Mucosa of rectum (tissue), 2 donors: Measurements from ENCODE around the gene TWIST1.

Source experiments
- H3K27ac ChIP-seq, 2 donors: one replicate each; pipeline ENCODE4 v1.7.0; 2013; ENCODE audit warnings: inconsistent platforms in 2 of 2, low read depth in 2 of 2, low read length in 2 of 2
- H3K27me3 ChIP-seq, 2 donors: one replicate each; pipeline ENCODE4 v1.7.0; 2013; ENCODE audit warnings: low read length in 2 of 2; ENCODE audit not compliant: control insufficient read depth in 2 of 2, insufficient read depth in 2 of 2
- H3K36me3 ChIP-seq, 2 donors: one replicate each; pipeline ENCODE4 v1.7.0; 2013; ENCODE audit warnings: low read length in 2 of 2; ENCODE audit not compliant: control insufficient read depth in 2 of 2, insufficient read depth in 2 of 2
- H3K4me1 ChIP-seq, 2 donors: one replicate each; pipeline ENCODE4 v1.7.0; 2013; ENCODE audit warnings: low read length in 2 of 2, mild to moderate bottlenecking in 1 of 2; ENCODE audit not compliant: control insufficient read depth in 2 of 2, insufficient read depth in 2 of 2
- H3K4me3 ChIP-seq, 2 donors: one replicate each; pipeline ENCODE4 v1.7.0; 2013; ENCODE audit warnings: low read length in 2 of 2
- H3K9ac ChIP-seq, 2 donors: one replicate each; pipeline ENCODE4 v1.7.0; 2013; ENCODE audit warnings: low read length in 2 of 2, low read depth in 1 of 2, mild to moderate bottlenecking in 1 of 2
- H3K9me3 ChIP-seq, 2 donors: one replicate each; pipeline ENCODE4 v1.7.0; 2013; ENCODE audit warnings: low read length in 2 of 2; ENCODE audit not compliant: control insufficient read depth in 2 of 2
- donor health status: healthy.
- donor health status: Normal muscosa, but diverticular disease.

Gene TWIST1

DNA sequence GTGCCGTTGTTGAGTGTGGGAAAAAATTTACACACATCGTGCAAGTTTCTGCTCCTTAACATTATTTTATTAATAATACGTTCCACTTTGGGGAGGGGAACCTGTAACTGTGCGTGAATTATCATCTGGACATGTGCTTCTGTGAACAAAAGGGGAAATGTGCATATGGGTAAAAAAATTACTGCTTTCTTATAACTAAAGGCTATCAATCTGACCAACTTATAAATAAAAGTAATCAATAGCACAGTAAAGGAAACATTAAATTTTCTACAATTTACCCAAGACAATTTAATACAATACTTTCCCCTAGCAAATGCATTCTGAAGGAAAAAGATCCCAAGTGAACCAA is 4.5 kb downstream of the TWIST1 start:
- no peaks in the 10 kb centered on the region for H3K9me3 ChIP-seq
- no peak overlapping the region for H3K27ac ChIP-seq
- H3K36me3 ChIP-seq: no peaks in the 10 kb centered on the region
- no peak overlapping the region for H3K4me3 ChIP-seq
- H3K9ac ChIP-seq: no peak overlapping the region
- H3K27me3 ChIP-seq: peaks cover 32 to 38% of the 10 kb centered on the region in 2 donors
- H3K4me1 ChIP-seq: no peaks in the 10 kb centered on the region

DNA sequence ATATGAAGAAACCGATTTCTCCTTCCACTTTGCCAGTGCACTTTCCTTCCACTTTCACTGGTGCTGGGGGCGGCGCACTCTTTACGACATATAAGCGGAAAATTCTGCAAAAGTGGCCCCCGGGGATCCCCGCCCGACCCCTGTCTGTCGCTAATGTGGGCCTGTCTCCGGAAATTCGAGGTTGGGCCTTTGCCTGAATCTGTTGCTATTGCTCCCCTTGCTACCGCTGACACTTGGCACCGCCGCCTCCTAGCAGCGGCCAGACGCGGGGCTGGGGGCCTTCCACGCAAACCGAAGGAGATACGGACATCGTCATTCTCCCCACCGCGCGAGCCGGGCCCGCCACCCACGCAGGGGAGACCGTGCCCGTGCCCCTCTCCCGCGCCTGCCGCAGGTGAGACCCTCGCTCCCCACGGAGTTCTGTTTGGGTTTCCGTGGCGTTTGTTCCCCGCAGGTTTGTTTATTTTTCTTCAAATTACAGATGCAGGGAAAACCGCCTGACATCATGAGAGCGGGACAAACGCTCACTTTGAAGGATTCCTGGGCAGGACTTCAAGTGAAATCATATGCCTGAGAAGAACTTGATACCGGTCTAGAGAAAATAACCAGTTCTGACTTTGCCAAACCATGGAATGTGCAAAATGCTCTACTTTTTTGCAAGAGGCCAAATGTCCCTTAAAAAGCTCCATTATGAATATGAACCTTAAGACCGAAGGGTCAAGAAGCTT is 5.0 kb downstream of the TWIST1 start:
- Histone ChIP-seq H3K9ac (no peak overlapping the region), H3K36me3 (no peaks in the 10 kb centered on the region), H3K4me1 (peaks cover 0 to 3% of the 10 kb centered on the region in 2 donors), H3K9me3 (no peaks in the 10 kb centered on the region), H3K4me3 (no peak overlapping the region), H3K27me3 (peaks cover 37 to 43% of the 10 kb centered on the region in 2 donors), H3K27ac (no peak overlapping the region)

- peaks cover 0 to 3% of the 10 kb centered on the region in 2 donors for H3K4me1 ChIP-seq
- H3K27ac ChIP-seq: no peak overlapping the region
- H3K36me3 ChIP-seq: no peaks in the 10 kb centered on the region
- no peaks in the 10 kb centered on the region for H3K9me3 ChIP-seq
- H3K9ac ChIP-seq: no peak overlapping the region
- no peak overlapping the region for H3K4me3 ChIP-seq
- peaks cover 42 to 50% of the 10 kb centered on the region in 2 donors for H3K27me3 ChIP-seq
These were observed 5.8 kb downstream of the TWIST1 start for GRCh38 chr7:19111474-19112273.

- Histone ChIP-seq H3K27me3 (peaks cover 47 to 53% of the 10 kb centered on the region in 2 donors), H3K4me1 (peaks cover 0 to 3% of the 10 kb centered on the region in 2 donors), H3K27ac (no peak overlapping the region), H3K36me3 (no peaks in the 10 kb centered on the region), H3K4me3 (no peak overlapping the region), H3K9ac (no peak overlapping the region), H3K9me3 (no peaks in the 10 kb centered on the region)
These were observed 6.7 kb downstream of the TWIST1 start for GRCh38 chr7:19110776-19111175.

DNA sequence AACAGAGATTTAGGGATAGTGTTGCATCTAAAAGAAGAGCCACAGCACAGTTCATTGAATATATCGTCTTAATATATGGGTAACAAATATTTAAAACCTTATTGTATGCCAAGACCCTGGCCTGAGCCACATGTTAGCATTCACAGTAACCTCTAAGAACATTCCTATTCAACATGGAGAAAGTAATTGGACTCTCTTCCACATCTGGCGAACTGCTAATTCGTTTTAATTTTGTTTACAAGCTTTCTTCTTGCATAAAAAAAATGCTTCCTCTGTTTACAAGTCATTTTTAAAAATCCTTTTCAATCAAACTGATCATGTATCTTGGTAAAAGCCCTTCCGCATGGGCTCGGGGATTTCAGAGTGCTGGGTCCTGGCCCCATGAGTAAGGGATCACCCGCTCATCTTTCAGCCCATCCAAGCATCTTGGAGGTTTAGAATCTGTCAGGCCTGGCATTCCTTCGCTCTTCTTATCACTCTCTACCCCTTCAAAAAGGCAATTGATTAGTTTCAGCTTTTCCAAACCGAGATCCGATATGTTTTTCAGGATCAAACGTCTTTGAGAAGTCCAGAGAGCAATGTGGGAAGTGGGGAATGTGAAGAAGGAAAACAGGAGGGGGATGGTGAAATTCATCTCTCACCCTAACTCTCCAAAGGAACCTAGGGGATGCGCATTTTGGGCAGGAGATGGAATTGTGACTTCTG is 7.3 kb downstream of the TWIST1 start:
- peaks cover 49 to 57% of the 10 kb centered on the region in 2 donors for H3K27me3 ChIP-seq
- H3K9ac ChIP-seq: no peak overlapping the region
- no peaks in the 10 kb centered on the region for H3K9me3 ChIP-seq
- H3K4me1 ChIP-seq: peaks cover 0 to 3% of the 10 kb centered on the region in 2 donors
- H3K27ac ChIP-seq: no peak overlapping the region
- H3K36me3 ChIP-seq: no peaks in the 10 kb centered on the region
- no peak overlapping the region for H3K4me3 ChIP-seq

GRCh38 chr7:19109000-19109946 is 8.2 kb downstream of the TWIST1 start:
- no peak overlapping the region for H3K27ac ChIP-seq
- peaks cover 0 to 3% of the 10 kb centered on the region in 2 donors for H3K4me1 ChIP-seq
- H3K27me3 ChIP-seq: peaks cover 49 to 56% of the 10 kb centered on the region in 2 donors
- H3K9me3 ChIP-seq: no peaks in the 10 kb centered on the region
- H3K36me3 ChIP-seq: no peaks in the 10 kb centered on the region
- H3K9ac ChIP-seq: no peak overlapping the region
- no peak overlapping the region for H3K4me3 ChIP-seq

GRCh38 chr7:19107356-19108146 is 9.9 kb downstream of the TWIST1 start:
- Histone ChIP-seq H3K9me3 (no peaks in the 10 kb centered on the region), H3K36me3 (no peaks in the 10 kb centered on the region), H3K9ac (no peak overlapping the region), H3K27me3 (peaks cover 50 to 60% of the 10 kb centered on the region in 2 donors), H3K27ac (no peak overlapping the region), H3K4me1 (peaks cover 0 to 3% of the 10 kb centered on the region in 2 donors), H3K4me3 (peak overlapping the region; percentile 41 to 71)

- Histone ChIP-seq H3K27me3 (peaks cover 50 to 56% of the 10 kb centered on the region in 2 donors), H3K36me3 (no peaks in the 10 kb centered on the region), H3K4me3 (peak overlapping the region; percentile 41 to 71), H3K9me3 (no peaks in the 10 kb centered on the region), H3K27ac (no peak overlapping the region), H3K4me1 (peaks cover 0 to 3% of the 10 kb centered on the region in 2 donors), H3K9ac (no peak overlapping the region)
These were observed 10.4 kb downstream of the TWIST1 start for GRCh38 chr7:19107081-19107355.
